ENCODE measurements around the gene RETREG2.
A peak's percentile ranks its signal among the peaks of the same experiment; 100 is the strongest.

Gene RETREG2

GRCh38 chr2:219169930-219170654, 8.0 kb upstream of the RETREG2 start, which contains the start of gene SLC23A3:
SLC23A3 (minus strand) TSS chr2:219170029; CDS start chr2:219169984, 45 bp downstream.
- no peak for DNase-seq

GRCh38 chr2:219171231-219171651, 6.8 kb upstream of the RETREG2 start:
- DNase-seq = no peak

- no peak for DNase-seq
Measured at GRCh38 chr2:219172231-219173154, 5.6 kb upstream of the RETREG2 start.

- no peak for DNase-seq
Measured at GRCh38 chr2:219173176-219173575, 4.9 kb upstream of the RETREG2 start.

- no peak for DNase-seq
Measured at GRCh38 chr2:219174146-219174545, 3.9 kb upstream of the RETREG2 start.

GRCh38 chr2:219174801-219175200, 3.3 kb upstream of the RETREG2 start:
- no peak for DNase-seq

- no peak for DNase-seq
Measured at GRCh38 chr2:219175486-219175885, 2.6 kb upstream of the RETREG2 start.

GRCh38 chr2:219175928-219176817, 1.9 kb upstream of the RETREG2 start:
- DNase-seq = no peak

- peak; percentile 79 for DNase-seq
Measured at GRCh38 chr2:219176818-219177551, 1.1 kb upstream of the RETREG2 start, which contains the start of gene CNPPD1. CNPPD1 (minus strand) TSS chr2:219176925; CDS start chr2:219176828, 97 bp downstream.

- peak; percentile 28 for DNase-seq
Measured at GRCh38 chr2:219178377-219179175, 501 bp downstream of the RETREG2 start.

GRCh38 chr2:219179601-219180465, 1.8 kb downstream of the RETREG2 start:
- DNase-seq = no peak

GRCh38 chr2:219180961-219181360, 2.9 kb downstream of the RETREG2 start:
- DNase-seq = no peak

- no peak for DNase-seq
Measured at GRCh38 chr2:219181531-219181930, 3.5 kb downstream of the RETREG2 start.

GRCh38 chr2:219182331-219183150, 4.5 kb downstream of the RETREG2 start:
- no peak for DNase-seq

GRCh38 chr2:219183151-219183772, 5.2 kb downstream of the RETREG2 start:
- no peak for DNase-seq

GRCh38 chr2:219184121-219184520, 6.0 kb downstream of the RETREG2 start:
- no peak for DNase-seq

GRCh38 chr2:219186754-219187456, 8.8 kb downstream of the RETREG2 start:
- DNase-seq = no peak

- DNase-seq = no peak
Measured at GRCh38 chr2:219197388-219197787, 19.3 kb downstream of the RETREG2 start.
